ENCODE data around the gene SSR4.
"Not testable (repeated sequence)": the region's sequence is repeated elsewhere in the genome, so short reads cannot be mapped to it uniquely, and the experiment has no call there.

SSR4 gene

GRCh38 chrX:153794018-153794896 lies at the start of gene SSR4, which contains the start of gene IDH3G:
Gene SSR4, plus strand, starts transcription at chrX:153794668. Its CDS starts 20 bp downstream, at chrX:153794688.
Gene IDH3G, minus strand, starts transcription at chrX:153794375. Its CDS starts 49 bp downstream, at chrX:153794326.
- peak; percentile 88 for DNase-seq

DNA sequence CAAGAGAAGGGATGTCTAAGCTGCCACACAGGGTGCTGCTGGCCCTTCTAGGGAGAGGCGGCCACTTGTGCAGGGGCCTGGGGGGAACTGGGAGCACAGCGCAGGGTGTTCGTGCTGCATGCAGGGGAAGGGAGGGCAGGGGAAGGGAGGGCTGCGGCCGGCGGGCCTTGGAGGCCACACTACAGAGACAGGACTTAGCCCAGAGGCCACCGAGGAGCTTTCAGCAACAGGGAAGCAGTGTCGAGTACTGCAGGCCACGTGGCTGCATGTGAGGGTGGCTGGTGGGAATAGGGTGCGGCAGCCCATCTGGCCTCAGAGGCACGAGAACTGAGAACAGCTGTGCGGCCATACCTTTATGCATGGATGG lies 49.4 kb upstream of the SSR4 start:
- not testable (repeated sequence) for DNase-seq

- no peak for DNase-seq
Observed at GRCh38 chrX:153746359-153746758, 48.1 kb upstream of the SSR4 start.

DNA sequence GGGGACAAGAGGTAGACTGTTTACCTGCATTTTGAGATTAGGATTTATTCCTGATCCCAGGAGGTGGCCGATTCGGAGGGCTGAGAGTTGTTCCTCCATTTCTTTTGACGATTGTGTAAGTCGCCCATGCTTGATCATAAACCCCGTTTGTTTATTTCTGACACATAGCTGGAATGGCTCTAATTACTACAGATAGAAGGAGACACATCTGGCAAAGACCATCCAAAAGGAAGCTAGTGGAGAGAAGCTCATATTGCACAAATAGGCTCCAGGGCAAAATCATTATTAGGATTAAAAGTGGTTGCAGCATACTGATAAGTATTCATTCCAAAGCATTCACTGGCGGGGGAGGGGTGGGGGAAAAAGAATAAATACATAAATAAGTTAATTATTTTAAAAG lies 47.5 kb upstream of the SSR4 start:
- DNase-seq, result not testable (repeated sequence)

- not testable (repeated sequence) for DNase-seq
Observed at GRCh38 chrX:153749017-153749416, 45.5 kb upstream of the SSR4 start.

GRCh38 chrX:153750127-153750774 lies 44.2 kb upstream of the SSR4 start:
- no peak for DNase-seq

- no peak for DNase-seq
Observed at GRCh38 chrX:153755136-153755535, 39.3 kb upstream of the SSR4 start.

DNA sequence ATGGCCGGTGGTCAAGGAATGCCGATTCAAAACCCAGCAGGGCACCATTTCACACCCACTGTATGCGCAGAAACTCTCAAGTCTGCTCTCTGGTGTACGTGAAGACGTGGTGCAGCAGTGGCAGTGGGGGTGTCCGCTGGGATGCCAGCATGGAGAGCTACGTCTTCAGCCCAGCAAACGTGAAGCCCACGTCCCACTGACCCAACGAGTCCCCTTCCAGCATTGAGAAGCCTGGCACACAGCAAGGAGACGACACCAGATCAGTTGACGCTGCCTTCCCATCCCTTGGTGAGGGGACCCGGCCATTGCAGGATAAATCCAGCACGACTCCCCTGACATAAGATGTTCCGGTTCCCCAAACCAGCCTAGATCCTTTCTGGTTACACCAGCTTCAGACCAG lies 32.6 kb upstream of the SSR4 start:
- no peak for DNase-seq

DNA sequence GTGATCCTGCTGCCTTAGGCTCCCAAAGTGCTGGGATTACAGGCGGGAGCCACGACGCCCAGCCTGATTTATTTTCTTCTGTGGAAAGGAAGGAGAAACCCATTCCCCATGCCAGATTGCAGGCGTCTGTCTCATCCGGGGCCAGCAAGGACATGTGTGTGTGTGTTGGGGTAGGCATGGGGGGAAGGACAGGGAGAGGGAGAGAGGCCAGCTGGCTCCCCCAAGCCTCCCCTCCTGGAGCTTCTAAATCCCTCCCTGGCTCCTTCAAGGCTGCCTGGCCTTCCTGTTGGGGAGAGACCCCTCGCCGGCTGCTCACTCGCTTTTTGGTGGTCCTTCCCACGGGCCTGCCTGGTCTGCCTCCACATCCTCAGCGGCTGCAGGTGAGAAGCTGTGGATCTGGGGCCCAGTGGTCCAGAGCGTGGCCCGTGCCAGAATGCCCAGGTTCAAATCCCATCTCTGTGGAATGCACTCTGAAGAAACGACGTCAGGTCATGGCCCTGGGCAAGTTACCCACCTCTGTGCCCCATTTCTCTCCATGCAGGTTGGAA lies 31.8 kb upstream of the SSR4 start:
- DNase-seq, result no peak

DNA sequence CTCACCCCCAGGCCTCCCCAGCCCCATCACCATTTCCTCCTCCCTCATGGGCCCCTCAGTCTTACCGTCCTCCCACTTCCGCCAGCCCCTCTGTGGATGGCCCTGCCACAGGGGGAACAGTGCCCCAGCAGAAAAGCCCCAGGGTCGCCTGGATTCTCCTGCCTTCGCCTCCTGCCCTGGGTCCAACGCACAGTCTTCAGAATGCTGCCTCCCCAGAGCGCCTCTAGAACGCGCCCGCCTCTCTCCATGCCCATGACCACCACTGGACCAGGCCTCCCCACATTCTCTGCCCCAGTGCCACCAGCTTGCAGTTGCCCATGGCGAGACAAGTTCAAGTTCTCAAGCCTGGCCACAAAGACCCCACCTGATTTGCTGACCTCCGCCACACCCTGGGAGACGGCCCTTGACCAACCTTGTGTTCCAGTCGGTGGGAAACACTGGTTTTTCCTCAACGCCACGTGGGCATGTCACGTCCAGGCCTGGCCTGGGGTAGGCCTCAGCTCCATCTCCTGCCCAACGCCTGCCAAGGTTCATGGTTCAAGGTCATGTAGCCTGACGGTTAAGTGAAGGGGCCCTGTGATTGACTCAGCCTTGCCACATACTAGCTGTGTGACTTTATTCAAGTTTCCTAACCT lies 31.1 kb upstream of the SSR4 start:
- DNase-seq, result no peak

DNA sequence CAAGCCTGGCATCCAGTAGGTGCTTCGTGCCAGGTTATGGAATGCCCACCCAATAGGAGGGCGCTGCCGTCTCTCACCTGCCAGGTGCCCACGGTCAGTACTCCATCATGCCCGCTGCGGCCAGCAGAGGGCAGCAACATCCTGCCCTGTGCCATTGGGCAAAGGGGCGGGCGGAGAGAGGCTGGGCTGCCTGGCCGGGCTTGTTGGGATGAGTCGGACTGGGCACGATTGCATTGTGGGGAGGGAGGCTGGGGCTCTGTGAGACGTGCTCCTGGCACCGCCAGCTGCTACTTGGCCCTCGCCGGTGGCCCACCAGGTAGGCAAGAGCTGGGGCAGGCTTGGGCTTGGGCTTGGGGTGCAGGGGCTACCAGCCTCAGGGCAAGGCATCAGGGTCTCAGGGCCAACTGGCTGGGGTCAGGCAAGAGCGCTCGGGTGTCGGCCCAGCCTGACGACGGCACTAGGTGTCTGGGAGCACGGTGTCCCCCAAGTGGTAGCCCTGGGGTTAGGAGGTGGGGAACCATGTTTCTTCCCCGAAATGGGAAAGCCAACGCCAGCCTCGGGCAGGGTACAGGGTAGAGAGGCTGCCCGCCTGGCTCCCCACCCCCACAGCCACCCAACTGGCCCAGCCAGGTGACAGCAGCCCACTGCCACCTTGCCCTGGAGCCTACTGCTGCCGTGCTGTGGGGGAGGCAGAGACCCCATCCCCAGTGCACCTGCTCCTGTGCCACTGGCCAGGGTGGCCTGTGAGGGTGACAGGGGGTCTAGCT lies 30.3 kb upstream of the SSR4 start, which contains the start of gene PLXNB3:
PLXNB3 (plus strand) TSS at position 261 of the 767 bp plus-strand sequence. CDS start 1,287 bp downstream, outside the sequence.
- DNase-seq, result peak; percentile 51

- DNase-seq, result no peak
Observed at GRCh38 chrX:153764786-153765137, 29.7 kb upstream of the SSR4 start.

DNA sequence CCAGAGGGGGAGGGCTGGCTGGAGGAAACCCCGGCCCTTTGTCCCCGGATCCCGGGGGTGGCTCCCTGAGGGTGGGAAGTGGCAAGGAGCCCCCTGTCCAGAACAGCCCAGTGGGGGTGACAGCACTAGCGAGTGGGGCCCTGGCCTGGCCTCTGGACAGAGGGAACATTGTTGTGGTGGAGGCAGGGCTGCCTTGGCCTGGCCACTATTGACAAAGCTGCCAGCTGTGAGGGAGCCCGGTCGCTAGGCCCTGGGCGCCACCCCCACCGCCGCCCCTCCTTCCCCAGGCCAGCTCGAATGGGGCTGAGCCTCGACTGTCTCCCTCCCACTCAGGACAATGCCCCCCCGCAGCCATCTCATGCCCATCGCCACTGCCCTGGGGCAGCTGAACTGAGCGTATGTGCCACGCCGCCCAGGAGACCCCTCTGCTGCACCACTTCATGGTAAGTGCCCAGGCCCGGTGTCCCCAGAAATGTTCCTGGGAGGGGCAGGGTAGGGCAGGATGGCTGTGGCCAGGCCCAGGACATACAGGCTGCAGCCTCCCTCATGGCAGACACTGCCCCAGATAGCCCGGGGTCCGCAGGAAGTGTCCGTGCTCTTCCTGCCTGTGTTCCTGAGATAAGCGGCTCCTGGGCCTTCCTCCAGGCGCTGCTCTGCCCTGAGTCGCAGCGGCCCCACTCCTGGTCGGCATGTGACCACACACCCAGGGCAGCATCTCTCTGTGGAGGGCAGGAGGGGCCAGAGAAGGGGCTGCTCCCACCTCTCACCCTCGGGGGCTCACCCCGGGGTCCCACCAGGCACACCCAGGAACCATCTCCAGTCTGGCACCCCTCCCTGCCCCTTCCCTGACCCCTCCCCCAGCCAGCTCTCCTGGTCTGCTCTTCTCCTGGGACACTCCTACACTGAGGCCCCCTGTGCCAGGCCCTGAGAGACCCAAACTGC lies 29.1 kb upstream of the SSR4 start:
- no peak for DNase-seq

GRCh38 chrX:153766098-153766817 lies 28.2 kb upstream of the SSR4 start:
- peak; percentile 21 for DNase-seq

DNA sequence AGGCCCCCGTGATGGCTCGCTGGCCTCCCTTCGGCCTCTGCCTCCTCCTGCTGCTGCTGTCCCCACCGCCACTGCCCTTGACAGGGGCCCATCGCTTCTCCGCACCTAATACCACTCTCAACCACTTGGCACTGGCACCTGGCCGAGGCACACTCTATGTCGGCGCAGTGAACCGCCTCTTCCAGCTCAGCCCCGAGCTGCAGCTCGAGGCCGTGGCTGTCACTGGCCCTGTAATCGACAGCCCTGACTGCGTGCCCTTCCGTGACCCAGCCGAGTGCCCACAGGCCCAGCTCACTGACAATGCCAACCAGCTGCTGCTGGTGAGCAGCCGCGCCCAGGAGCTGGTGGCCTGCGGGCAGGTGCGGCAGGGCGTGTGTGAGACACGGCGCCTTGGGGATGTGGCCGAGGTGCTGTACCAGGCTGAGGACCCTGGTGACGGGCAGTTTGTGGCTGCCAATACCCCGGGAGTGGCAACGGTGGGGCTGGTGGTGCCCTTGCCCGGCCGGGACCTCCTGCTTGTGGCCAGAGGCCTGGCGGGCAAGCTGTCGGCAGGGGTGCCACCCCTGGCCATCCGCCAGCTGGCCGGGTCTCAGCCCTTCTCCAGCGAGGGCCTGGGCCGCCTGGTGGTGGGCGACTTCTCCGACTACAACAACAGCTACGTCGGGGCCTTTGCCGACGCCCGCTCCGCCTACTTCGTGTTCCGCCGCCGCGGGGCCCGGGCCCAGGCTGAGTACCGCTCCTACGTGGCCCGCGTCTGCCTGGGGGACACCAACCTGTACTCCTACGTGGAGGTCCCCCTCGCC lies 27.4 kb upstream of the SSR4 start:
- DNase-seq, result no peak

- DNase-seq, result no peak
Observed at GRCh38 chrX:153767674-153768055, 26.8 kb upstream of the SSR4 start.

DNA sequence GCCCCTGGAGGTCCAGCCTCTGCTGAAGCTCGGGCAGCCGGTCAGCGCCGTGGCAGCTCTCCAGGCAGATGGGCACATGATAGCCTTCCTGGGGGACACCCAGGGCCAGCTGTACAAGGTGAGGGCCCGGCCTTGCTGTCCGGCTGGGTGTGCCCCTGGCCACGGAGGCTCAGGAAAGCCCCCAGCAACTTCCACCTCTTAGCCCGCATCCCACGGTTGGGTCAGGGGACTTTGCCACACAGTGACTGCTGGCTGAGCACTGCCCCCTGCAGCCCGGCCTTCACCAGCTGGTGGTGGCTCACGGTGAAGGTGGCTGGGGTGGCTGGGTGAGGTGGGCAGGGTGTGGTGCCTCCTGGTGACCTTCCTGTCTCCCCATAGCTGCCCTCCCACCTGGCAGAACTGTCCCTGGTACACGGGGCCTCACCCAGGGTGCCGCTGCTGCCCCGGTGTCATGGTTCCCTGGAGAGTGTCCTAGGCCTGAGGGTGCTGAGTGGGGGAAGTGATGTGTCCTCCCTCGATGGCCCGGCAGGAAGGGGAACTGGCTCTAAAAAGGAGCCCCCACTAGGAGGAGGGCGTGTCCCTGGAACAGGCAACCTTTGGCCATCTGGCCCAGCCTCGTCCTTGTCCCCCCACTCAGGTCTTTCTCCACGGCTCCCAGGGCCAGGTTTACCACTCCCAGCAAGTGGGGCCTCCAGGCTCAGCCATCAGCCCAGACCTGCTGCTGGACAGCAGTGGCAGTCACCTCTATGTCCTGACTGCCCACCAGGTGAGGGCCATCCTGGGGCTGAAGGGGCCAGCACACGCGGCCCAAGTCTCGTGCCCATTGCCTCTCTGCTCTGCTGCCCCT lies 25.9 kb upstream of the SSR4 start:
- DNase-seq, result no peak

DNA sequence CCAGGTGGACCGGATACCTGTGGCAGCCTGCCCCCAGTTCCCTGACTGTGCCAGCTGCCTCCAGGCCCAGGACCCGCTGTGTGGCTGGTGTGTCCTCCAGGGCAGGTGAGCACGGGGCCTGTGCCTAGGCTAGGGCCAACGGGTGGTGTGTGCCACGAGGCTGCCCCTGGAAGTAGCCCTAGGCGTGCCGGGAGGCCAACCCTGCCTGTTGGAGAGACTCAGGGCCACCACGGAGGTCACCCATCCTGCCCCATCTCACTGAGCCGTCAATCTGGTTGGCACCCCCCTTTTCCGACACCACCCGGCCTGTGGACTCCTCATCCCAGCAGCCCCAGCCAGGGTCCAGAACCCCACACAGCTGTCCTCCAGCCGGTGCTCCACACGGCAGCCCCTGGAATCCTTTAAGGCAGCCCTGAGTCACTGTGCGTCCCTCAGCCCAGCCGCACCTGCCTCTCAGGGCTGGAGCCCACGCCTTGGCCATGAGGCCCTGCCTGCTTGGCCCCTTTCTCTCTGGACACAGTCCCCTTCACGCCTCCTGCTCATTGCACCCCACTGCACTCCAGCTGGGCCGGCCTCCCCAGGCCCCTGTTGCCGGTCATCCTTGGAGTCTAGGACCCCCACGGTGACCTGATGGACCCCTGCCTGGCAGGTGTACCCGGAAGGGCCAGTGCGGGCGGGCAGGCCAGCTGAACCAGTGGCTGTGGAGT lies 25.2 kb upstream of the SSR4 start:
- no peak for DNase-seq

Measured in stimulated activated naive CD4-positive, alpha-beta T cell treated with Interleukin-2 at 50 U/mL for 16 hours (primary cell).